Stomach (tissue), 4 donors: ENCODE measurements around the gene C1D.

Experiments used
- CTCF ChIP-seq, 7 experiments: fragments of 450-650 bp in 4 of 7; fragments of 200-600 bp in 3 of 7; sonication (generic) in 3 of 7; IDR thresholded peaks; one replicate each; pipeline ENCODE4 v1.5.1; 2016 to 2019; ENCODE audit warnings: antibody characterized with exemption in 7 of 7, control low read depth in 2 of 7, mild to moderate bottlenecking in 1 of 7
- EP300 ChIP-seq: sonication (generic); formaldehyde crosslinking; IDR thresholded peaks from one replicate; pipeline ENCODE4 v1.6.1; 2017; ENCODE audit warnings: antibody characterized with exemption

GRCh38 chr2:68032702-68033101, 30.1 kb downstream of the C1D start:
- TF ChIP-seq EP300 (no peak), CTCF (IDR thresholded peaks at IDR 0.05) (no peak)
